PC-3 (cell line): ENCODE data around the gene TAF6.

Experiments
- CTCF ChIP-seq: fragments of 300-600 bp; sonication (generic); conservative IDR thresholded peaks from 2 replicates; pipeline ENCODE4 v1.5.1; 2017; ENCODE audit warnings: antibody characterized with exemption, low read depth, mild to moderate bottlenecking, low read length
- EZH2 ChIP-seq: fragments of 300-600 bp; sonication (generic); IDR thresholded peaks from one replicate; pipeline ENCODE4 v1.6.1; 2017; ENCODE audit warnings: antibody characterized with exemption, mild to moderate bottlenecking, low read length; ENCODE audit not compliant: unreplicated experiment
- EZH2phosphoT487 ChIP-seq: fragments of 300-600 bp; sonication (generic); IDR thresholded peaks from 2 replicates; pipeline ENCODE4 v1.6.1; 2018; ENCODE audit warnings: mild to moderate bottlenecking, antibody characterized with exemption, low read length, borderline replicate concordance

GRCh38 chr7:100148559-100149328 is 29.6 kb upstream of the TAF6 start, which contains the start of gene LAMTOR4:
- TF ChIP-seq CTCF (no peak), EZH2 (no peak), EZH2phosphoT487 (no peak)
